Fibroblast of upper back skin (primary cell): ENCODE data around the gene YTHDC2.

Source experiments
- DNase-seq: peaks from one replicate; pipeline ENCODE4 v3.0.0-alpha.2; 2013

Gene YTHDC2

DNA sequence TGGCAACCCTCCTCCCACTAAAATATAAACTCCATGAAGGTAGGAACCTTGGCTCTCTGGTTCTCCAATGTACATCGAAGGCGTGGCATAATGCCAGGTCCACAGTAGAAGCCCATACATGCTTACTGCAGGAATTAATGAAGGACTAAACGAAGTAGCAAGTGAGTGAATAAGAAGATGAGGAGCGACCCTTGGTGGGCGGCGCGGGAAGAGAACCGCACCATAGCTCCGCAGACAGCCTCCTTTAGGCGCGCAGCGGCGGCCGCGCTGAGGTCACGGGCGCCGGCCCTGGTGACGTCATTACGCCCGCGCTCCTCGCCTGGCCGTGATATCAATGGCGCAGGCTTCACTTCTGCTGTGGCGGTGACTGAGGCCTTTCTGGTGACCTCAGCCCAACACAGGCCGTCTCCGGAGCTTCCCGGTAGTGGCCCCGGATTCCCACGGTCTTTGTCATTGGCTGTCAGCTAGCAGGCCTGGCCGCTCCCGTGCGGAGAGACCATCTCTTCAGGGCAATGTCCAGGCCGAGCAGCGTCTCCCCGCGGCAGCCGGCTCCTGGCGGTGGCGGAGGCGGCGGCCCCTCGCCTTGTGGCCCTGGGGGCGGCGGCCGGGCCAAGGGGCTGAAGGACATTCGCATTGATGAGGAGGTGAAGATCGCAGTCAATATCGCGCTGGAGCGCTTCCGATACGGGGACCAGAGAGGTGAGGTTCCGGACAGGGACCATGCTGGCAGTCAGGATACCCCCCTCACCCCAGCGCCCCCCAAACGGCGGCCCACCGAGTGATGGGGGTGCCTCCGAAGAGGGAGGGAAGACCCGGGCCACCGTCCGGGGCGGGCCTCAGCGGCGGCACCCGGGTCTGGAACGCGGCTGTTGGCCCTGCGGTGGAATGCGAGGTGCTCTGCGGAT is at the start of gene YTHDC2:
Gene YTHDC2 (plus strand): TSS at position 311 of the 905 bp plus-strand sequence. CDS start 202 bp downstream, at position 513.
- DNase-seq: peak; percentile 83

DNA sequence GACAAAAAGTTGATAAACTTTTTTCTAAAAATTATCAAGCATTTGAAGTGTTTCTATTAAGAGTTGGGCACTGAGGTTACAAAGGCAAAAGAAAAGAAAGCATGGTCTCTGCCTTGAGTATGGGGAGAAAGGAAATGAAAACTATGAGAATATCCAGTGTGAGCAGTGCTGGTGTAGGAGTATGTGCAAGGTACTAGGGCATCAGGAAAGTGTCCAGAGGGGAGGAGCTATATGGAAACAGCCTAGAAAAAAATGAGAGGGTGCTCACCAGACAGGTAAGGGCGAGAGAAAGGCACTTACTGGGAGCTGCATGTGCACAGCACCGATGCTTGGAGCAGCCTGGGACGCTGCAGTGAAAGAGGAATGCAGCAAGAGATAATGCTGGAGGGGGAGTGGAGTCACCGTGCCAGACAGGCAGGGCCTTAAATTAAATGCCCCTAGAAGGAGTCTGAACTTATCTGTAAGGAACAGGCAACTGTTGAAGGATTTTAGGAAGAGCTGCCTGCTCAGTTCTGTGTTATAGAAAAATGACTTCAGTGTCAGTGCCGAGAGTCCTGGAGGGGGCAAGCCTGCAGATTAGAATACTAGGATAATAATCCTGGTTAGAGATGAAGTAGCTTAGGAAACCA is 39.3 kb upstream of the YTHDC2 start:
- no peak for DNase-seq

- no peak for DNase-seq
Observed at GRCh38 chr5:113478691-113479090, 34.8 kb upstream of the YTHDC2 start.

- DNase-seq: no peak
Observed at GRCh38 chr5:113480243-113480642, 33.3 kb upstream of the YTHDC2 start.

DNA sequence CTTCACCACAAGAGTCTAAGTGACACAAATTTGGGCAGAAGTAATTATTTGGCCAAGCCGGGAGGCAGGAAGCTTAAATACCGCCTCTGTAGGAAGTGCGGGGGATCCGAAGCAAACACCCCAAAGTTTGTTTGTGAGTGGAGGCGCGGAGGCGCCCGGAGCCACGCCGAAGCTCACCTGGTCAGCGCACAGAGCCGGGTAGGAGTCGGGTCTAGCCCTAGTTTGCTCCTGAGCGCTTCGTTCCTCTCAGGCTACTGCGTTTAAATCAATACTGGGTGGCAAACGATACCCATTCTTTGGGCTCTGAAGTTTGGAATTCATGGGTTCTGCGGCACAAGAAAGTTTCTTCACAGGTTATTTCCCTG is 26.1 kb upstream of the YTHDC2 start:
- peak; percentile 7 for DNase-seq

GRCh38 chr5:113487781-113488644 is 25.5 kb upstream of the YTHDC2 start, which contains the start of gene MCC:
TSS of gene MCC (minus strand) at chr5:113488453.
- peak; percentile 89 for DNase-seq

DNA sequence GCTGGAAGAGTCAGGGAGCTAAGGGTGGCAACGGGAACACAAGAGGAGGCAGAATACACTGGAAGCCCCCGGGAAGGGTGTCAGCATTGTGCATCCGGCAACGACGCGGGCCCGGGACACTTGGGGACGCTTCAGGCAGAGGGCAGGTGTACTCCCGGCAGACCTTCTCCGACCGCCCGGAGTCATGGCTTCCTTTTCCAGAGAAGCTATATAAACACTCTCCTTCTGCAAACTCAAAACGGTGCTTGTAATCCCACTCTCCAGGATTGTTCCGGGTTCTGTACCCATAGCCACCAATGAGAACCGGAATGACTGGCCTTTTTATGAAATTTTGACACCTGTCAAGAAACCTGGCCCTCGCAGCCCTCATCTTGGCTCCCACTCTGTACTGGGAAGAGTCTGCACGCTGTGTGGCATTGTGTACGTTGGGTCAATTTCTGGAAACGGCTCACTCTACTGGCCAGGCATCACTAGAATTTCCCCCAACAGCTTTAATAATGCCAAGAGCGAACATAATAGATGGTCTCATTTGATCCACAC is 24.8 kb upstream of the YTHDC2 start:
- no peak for DNase-seq

- peak; percentile 98 for DNase-seq
Observed at GRCh38 chr5:113489299-113489698, 24.2 kb upstream of the YTHDC2 start.

GRCh38 chr5:113490317-113490716 is 23.2 kb upstream of the YTHDC2 start:
- no peak for DNase-seq

GRCh38 chr5:113491022-113491421 is 22.5 kb upstream of the YTHDC2 start:
- DNase-seq: no peak

DNA sequence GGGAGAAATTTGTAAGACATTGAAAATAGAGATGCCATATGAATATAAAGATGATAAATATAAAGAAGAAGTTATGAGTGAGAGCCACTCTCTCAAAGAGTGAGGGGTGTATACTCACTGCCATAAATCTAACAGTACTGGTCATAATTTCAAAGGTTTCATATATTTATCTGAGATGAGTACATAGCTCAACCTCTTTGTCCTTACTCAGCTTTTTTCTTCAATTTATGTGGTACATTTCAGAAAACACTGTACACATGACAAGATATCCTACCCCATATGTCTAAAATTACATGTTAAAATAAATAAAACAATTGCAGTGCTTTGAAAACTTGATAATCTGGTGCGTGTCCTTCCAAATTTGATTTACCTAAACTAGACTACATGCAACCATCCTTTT is 20.0 kb upstream of the YTHDC2 start:
- no peak for DNase-seq

GRCh38 chr5:113495422-113495841 is 18.1 kb upstream of the YTHDC2 start:
- DNase-seq: peak; percentile 65

DNA sequence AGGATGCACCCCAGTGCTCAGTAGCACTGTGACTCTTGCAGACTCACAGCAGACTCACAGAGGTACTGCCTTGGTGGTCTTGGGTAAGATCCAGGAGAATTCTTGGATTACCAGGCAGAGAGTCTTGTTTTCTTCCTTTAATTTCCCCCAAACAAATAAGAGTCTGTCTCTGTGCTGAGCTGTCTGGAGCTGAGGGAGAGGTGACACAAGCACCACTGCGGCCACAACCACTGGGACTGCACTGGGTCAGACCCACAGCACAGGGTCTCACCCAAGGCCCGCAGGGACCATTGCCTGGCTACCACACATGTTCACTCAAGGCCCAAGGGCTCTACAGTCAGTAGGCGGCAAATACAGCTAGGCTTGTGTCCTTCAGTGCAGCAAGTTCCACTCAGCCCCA is 11.4 kb upstream of the YTHDC2 start:
- DNase-seq: no peak

- no peak for DNase-seq
Observed at GRCh38 chr5:113503146-113503545, 10.3 kb upstream of the YTHDC2 start.

DNA sequence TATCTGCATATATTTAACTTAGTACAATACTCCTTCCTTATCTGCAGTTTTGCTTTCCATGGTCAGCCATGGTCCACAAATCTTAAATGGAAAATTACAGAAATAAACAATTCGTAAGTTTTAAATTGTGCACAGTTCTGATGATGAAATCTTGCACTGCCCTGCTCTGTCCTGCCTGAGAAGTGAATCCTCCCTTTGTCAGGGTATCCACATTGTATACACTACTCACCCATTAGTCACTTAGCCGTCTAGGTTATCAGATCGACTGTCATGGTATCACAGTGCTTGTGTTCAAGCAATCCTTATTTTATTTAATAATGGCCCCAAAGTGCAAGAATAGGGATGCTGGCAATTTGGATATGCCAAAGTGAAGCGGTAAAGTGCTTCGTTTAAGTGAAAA is 8.3 kb upstream of the YTHDC2 start:
- no peak for DNase-seq

- DNase-seq: no peak
Observed at GRCh38 chr5:113507601-113508000, 5.9 kb upstream of the YTHDC2 start.

DNA sequence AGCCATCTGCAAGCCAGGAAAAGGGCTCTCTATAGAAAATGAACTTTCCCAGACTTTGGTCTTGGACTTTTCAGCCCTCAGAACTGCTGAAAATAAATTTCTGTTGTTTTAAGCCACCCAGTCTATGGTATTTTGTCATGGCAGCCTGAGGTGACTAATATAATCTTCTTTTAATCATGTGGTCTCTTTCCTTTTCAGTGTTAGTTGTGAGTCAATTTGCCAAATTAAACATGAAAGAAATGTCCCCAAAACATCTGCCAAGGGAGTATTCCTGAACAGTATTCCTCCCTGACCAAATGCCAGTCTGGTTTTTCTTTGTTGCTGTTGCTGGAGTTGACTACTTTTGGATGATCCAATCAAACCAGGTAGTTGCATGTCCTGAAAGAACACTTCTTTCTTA is 4.7 kb upstream of the YTHDC2 start:
- no peak for DNase-seq

- DNase-seq: peak; percentile 62
Observed at GRCh38 chr5:113510836-113511451, 2.5 kb upstream of the YTHDC2 start.

- no peak for DNase-seq
Observed at GRCh38 chr5:113512341-113512740, 1.2 kb upstream of the YTHDC2 start.

DNA sequence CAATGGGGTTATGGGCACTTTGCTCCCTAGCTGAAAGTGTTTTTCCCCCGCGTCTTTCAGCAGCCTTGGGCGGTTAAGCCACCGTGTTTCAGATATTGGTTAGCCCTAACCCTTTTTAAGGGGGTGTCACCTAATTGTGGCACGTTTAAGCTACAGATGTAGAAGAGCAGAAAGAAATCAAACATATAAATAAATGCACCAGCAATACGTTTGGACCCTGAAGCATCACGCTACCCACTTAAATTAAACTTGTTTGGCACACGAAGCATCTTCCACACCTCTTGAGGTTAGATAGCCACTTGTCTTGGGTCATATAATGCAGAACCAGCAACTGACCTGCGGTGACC is 768 bp downstream of the YTHDC2 start:
- no peak for DNase-seq

- no peak for DNase-seq
Observed at GRCh38 chr5:113518884-113519283, 5.4 kb downstream of the YTHDC2 start.

GRCh38 chr5:113519412-113519811 is 5.9 kb downstream of the YTHDC2 start:
- DNase-seq: no peak

- peak; percentile 53 for DNase-seq
Observed at GRCh38 chr5:113520429-113520828, 6.9 kb downstream of the YTHDC2 start.
